NCI-H345 (cell line): ENCODE data around the gene OR12D1.
"Not testable (repeated sequence)": the region's sequence is repeated elsewhere in the genome, so short reads cannot be mapped to it uniquely, and the experiment has no call there.

Experiments used
- DNase-seq: peaks from one replicate; lab custom pipeline; 2025; lab: John Stamatoyannopoulos, UW

OR12D1 gene

DNA sequence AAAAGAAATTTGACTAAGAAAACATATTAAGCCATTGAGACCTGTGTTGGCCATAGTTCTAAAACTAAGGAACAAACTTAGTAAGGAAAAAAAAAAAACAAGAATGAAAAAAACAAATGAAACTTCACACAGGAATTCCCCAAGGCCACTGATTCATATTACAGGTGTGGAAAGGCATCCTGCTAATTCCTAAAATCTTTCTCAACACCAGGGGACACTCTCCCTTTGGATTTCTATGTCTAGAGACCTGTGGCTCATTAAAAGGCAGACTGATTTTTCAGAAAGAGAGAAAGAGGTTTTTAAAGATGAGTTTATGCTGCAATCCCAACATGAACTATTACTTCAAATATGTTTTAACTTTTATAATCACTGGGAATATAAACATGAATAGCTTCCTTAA is at the start of gene OR12D1:
TSS of gene OR12D1 (plus strand) at position 341 of the 400 bp plus-strand sequence.
- DNase-seq: no peak

DNA sequence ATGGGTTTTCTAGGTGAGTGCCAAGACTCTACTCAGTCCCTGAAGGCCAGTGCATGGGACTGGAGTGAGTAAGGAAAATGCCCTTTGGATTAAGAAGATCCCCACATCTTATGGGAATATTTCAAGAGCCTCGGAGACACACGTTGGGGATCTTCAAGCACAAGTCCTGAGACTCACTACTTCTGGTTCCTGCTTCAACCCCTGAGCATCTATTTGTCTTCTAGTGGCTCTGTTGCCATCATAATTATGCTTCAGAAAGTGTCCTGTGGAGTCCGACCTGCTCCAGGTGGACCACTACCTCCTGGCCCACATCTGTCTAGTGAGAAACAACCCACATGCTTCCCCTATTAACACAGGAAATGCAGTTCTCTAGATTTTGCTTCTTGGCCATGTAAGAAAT is 46.0 kb upstream of the OR12D1 start, which contains the start of gene OR5V1:
TSS of gene OR5V1 (minus strand) at position 101 of the 400 bp plus-strand sequence. CDS start 12,670 bp downstream, outside the sequence.
- no peak for DNase-seq

DNA sequence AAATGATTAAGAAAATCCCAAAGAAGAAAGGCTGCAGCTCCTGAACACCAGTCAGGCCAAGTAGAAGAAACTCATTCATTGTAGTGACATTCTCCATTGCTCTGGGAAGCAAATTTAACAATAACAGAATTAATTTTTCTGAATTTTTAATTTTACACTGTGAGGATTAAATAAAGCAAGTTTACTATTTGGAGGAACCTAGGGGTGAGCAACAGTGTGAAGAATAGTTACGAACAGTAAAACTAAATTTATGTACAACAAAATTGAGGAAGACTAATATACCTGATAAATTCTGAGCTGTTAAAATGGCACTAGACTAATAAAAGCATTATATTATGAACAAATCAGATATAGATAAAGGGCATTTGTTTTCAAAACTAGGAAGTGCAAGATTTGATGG is 39.5 kb upstream of the OR12D1 start, which contains the start of gene OR12D3:
TSS of gene OR12D3 (minus strand) at position 101 of the 400 bp plus-strand sequence. CDS start at position 97, 4 bp downstream.
- no peak for DNase-seq

DNA sequence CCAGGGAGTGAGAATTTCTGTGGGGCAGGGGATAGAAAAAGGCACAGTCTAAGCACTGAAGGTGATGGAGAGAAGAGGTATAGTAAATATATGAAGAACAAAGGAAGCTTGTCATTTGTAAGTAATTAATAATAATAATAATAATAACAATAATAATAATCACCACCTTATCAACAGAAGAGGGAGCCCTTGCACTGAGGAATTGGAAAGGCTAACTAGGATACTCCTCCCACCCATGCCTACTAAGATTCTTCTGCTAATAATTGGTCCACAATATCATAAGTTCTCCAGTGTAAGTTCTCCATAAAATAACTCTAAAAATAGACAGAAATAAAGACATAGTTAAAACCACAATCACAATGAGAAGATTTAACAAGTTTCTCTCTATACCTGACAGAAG is 38.7 kb upstream of the OR12D1 start:
- DNase-seq: no peak

DNA sequence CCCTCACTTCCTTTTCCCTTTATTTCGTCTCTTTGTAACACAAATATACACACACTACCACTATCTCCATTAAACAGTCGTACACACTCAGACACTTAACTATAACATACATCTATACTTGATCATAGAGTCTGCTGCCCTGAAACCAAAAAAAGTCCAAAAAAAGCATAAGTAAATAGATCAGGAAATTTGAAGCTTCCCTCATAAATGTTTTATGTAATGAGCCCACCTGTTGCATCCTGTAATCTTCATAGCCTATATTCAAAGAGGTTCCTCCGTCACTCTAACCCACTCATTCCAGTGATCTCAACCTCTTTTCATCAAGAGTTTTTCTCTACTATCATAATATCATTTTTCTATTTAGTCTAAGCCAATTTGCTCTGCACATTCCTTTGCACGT is 26.2 kb upstream of the OR12D1 start:
- DNase-seq: no peak

DNA sequence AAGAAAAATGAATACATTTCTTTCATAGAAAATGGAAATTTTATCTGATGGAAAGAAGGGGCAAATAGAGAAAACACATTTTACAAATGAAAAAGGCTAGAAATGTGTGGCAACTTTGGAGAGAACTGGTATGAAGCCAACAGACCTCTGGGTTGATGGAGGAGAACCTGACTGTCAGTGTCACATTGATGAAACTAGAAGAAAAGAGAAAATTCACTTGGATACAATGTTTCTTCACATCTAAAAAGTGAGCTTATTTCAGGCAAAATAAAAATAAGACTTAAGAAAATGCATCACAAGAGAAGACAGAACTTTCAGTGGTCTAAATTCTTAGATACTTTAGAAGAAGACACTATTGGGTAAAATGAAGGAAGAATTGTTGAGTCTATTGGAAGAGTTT is 19.4 kb upstream of the OR12D1 start, which contains the start of gene OR12D2:
TSS of gene OR12D2 (plus strand) at position 301 of the 400 bp plus-strand sequence. CDS start 1,069 bp downstream, outside the sequence.
- DNase-seq: no peak

DNA sequence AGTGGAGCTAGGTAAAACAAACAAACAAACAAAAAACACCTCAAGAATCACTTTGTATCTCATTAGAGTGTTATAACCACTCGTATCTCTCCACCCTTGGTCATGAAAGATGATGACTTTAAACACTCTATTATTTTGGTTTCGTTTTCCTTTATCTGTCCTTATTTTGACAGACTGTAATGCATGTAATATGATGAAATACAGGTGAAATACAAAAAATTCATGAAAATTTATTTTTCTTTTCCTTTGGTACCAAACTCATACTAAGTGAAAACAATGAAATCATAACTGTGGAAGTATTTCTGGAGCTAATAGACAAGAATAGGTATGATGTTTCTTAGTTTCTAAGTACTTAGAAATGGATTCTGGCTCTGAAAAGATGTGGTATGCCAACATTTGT is 15.2 kb upstream of the OR12D1 start:
- DNase-seq: no peak

DNA sequence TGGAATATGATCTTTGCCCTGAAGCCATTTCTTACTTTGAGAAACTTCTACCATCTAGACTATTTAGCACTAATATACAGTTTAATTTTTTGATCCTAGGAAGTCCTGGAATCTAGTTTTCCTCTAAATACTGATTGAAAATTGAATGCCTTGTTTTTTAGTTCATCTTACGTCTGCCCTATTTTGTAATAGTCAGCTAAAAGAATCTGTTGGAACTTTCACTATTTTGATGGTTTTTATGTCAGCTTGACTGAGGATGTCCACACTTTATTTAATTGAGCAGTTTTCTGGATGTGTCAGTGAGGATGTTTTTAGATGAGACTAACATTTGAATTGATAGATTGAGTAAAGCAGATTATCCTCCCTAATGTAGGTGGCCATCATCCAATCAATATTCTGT is 10.9 kb upstream of the OR12D1 start:
- DNase-seq: no peak

DNA sequence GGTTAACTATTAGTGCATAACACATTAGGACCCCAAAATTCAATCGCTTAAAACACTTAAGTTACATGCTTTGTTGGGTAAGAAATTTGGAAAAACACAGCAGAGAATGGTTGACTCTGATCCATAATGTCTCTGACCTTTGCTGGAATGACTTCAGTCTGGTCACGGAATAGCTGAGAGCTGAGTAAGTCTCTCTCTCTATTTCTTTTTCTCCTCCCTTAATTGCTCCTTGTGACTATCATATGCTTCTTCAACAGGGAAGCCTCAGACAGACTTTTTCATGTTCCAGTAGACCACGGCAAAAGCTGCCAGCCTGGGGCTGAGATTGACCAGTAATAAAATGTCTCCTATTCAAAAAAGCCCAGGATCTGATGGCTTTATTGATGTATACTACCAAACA is 4.8 kb downstream of the OR12D1 start:
- DNase-seq: no peak

DNA sequence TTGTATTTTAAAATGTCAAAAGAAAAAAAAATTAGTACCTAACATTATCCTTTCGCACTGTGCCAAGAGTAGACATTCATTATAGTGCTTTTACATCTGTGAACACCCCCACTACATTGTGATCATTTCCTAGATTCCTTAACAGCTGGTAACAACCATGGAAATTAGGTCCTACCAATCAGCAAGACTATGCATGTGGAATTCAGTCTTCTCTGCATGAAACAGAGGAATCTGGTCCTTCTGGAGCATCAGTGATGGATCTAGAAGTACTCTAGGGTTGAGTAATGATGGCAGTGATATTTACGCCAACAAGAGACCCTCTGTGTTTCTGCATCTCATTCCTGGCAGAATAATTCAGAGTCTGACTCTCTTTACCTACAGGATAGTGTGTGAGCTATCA is 9.4 kb downstream of the OR12D1 start:
- no peak for DNase-seq

DNA sequence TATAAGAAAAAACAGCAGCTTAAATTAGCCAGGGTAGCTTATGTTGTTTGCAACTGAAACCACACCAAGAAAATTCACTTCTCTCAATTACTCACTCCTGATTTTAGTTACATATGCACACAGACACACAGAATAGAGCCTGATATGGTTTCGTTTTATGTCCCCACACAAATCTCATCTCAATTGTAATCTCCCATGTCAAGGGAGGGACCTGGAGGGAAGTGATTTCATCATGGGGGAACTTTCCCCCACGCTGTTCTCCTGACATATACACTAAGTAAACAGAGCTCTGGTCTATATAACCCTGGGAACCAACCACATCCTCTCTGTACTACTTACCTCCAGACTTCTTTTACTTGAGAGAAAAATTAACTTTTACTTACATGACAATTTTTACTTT is 9.8 kb downstream of the OR12D1 start:
- DNase-seq: no peak

DNA sequence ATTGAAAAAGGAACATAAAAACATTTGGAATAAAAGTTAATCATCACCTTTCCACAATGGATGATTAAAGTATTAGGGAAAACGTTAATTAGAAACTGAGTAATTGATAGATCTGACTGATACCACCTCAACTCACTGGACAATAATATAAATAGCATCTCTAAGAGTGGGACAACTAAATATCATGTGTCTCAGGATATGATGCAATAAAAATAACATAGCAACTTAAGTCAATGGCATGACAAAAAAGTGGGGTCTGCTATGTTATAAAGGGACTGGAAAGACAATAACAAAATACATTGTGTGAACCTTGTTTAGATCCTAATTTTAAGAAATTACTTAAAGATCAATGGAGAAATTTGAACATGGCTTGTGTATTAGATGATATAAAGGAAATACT is 10.3 kb downstream of the OR12D1 start:
- no peak for DNase-seq

DNA sequence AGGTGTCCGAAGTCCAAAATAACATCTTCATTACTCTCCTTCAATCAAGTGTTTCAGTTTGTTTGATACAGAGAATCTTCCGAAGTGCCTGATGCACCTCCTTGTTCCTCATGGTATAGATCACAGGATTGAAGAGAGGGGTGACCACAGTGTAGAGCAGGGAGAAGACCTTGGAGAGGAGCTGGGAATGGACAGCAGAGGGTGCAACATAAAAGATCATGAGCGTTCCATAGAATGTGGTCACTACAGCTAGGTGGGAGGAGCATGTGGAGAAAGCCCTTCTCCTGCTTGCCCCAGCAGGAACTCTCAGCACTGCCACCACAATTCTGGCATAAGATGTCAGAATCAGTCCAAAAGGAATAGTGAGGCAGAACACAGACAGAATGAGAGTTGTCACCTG is 11.9 kb downstream of the OR12D1 start:
- no peak for DNase-seq

DNA sequence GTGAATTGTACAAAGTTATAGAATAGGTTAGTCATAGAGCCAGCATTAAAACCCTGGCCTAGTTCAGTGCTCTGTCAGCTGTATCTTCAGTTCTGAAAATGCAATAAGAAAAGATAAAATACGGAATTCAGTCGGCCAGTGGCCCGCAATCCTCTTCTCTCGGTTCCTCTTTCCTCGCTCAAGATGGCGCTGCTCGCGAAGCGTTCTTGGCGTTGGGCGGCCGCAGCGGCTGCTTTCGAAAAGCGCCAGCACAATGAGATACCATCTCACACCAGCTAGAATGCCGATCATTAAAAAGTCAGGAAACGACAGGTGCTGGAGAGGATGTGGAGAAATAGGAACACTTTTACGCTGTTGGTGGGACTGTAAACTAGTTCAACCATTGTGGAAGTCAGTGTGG is 22.0 kb downstream of the OR12D1 start:
- DNase-seq: not testable (repeated sequence)

DNA sequence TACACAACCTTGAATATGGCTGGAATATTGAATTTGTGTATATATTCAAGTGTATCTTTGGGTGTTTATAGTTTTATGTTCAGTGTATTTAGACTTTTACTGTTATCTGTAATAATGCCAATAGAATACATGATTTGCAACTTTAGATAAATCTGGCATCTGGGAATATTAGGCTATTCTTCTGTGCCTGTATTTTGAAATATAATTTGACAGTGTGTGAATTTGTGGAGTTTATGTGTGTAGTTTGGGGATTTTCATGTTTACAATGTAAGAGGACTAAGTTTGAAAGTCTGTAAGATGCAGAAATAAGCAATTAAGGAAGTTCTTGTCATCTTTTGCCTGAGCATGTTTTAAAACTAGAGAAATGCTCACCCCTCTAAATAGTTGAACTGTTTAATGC is 24.3 kb downstream of the OR12D1 start, which contains the start of gene OR10C1:
TSS of gene OR10C1 (plus strand) at position 301 of the 400 bp plus-strand sequence. CDS start 710 bp downstream, outside the sequence.
- no peak for DNase-seq

DNA sequence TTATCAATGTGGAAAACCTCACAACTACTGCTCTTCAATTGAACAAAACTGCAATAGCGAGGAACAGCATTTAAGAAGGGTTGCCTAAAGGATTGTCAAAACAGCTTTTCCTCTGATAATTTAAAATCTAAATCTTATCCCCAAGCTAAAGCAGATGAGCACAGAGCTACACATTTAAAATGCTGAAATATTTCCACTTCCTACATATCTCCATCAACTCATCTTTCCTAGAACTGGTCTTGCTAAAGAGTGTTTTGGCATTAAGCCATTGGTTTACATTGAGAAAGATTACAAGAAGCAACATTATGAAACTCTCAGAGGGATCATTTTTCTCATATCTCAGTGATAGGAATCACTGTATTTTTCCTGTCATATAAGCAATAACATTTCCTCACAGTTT is 28.0 kb downstream of the OR12D1 start:
- DNase-seq: no peak

DNA sequence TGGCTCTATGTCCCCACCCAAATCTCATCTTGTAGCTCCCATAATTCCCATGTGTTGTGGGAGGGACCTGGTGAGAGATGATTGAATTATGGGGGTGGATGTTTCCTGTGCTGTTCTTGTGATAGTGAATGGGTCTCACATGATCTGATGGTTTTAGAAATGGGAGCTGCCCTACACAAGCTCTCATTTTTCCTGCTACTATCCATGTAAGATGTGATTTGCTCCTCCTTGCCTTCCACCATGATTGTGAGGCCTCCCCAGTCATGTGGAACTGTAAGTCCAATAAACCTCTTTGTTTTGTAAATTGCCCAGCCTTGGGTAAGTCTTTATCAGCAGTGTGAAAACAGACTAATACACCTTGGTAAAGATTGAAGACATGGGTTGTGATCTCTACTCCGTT is 29.3 kb downstream of the OR12D1 start:
- DNase-seq: not testable (repeated sequence)

DNA sequence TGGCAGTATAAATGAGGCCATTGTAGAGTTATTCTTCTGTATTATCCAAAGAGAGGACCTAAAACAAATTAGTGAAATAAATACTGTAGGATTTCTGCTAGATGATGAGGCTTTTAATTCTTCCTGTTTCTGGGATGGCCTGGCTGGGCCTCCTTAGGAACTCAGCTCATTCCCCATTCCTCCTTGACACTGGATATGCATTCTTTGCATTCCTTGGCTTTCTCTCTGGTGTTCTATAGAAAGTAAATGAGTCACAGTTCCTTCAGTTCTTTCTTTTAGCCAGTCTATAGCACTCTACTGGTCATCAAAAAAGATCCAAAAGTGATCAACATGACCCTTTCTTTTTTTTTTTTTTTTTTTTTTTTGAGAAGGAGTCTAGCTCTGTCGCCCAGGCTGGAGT is 32.9 kb downstream of the OR12D1 start:
- DNase-seq: no peak

DNA sequence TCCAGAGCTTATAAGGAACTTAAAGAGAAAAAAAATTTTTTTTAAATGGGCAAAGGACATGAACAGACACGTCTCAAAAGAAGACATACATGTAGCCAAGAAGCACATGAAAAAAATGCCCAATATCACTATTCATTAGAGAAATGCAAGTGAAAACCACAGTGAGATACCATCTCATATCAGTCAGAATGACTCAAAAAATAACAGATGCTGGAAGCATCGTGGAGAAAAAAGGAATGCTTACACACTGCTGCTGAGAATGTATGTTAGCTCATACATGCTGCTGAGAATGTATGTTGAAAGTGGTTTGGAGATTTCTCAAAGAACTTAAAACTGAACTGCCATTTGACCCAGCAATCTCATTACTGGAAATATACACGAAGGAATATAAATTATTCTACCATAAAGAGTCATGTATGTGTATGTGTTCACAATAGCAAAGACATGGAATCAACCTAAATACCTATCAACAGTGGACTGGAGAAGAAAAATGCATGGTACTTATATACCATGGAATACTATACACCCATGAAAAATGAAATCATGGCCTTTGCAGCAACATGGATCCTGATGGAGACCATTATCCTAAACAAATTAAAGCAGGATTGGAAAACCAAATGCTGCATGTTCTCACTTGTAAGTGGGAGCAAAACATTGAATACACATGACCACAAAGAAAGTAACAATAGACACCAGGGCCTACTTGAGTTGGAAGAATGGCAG is 36.9 kb downstream of the OR12D1 start:
- no peak for DNase-seq

DNA sequence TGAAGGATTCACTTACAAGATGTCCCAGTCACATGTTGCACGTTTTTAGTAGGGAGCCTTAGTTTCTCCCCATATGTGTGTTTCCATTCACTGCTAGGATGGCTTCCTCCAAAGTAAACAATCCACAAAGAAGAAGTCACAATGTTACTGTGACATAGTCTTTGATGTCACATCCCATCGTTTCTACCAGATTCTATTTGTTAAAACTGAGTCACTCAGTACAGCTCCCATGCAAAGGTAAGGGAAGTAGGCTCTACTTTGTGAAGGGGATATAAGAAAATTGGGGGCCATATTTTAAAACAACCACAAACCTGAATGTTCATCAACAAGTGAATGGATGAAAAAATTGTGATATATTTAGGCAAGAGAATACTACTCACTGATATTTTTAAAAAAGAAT is 42.2 kb downstream of the OR12D1 start, which contains the start of the genes OR11A1 and OR2H1:
TSS of gene OR11A1 (minus strand) at position 101 of the 400 bp plus-strand sequence. CDS start 29,430 bp downstream, outside the sequence.
TSS of gene OR2H1 (plus strand) at position 185 of the 400 bp plus-strand sequence. CDS start 4,615 bp downstream, outside the sequence.
- no peak for DNase-seq

DNA sequence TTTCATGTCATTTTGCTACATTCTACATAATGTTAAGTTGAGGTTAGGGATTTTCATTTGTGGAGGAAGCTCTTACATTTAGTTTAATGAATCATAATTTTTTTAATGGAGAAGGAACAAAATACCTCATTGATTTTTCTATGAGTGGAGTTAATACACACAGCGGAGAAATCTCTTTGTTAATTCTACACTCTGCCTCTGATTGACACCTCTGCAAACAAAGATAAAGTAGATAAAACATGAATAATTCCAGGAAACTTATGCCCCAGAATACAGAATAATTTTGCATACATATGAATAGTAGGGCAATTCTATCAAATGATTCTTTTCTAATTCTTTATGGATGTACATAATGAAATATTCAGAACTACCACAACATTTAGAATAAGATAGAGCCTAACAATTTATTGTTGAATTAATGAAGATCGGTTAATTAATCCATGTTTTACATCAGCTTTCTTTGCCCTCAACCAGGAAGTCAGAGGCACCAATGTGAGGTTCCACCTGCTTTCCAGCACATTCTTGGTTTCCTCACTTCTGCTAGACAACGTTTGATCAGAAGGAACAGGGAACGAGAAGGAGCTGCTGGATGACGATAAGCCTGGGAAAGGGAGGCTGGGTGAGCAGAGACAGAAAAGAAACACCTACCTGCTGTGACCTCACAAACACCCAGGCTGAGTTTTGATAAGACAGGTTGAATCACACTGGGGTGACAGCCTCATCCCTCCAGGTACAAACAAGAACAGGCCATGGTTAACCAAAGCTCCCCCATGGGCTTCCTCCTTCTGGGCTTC is 46.5 kb downstream of the OR12D1 start:
- DNase-seq: no peak

DNA sequence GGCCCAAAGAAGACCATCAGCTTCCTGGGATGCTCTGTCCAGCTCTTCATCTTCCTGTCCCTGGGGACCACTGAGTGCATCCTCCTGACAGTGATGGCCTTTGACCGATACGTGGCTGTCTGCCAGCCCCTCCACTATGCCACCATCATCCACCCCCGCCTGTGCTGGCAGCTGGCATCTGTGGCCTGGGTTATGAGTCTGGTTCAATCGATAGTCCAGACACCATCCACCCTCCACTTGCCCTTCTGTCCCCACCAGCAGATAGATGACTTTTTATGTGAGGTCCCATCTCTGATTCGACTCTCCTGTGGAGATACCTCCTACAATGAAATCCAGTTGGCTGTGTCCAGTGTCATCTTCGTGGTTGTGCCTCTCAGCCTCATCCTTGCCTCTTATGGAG is 47.3 kb downstream of the OR12D1 start:
- DNase-seq: no peak

DNA sequence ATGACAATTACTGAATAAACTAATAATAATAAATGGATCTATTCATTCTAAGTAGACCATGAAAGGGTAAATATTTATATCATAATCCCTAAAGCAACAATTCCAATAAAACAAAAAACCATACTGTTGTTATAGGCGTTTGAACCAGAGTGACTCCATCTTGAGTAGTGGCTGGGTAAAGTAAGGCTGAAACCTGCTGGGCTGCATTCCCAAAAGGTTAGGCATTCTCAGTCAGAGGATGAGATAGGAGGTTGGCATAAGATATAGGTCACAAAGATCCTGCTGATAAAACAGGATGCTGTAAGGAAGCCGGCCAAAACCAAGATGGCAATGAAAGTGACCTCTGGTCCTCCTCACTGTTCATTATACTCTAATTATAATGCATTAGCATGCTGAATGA is 50.6 kb downstream of the OR12D1 start:
- no peak for DNase-seq
